Cardiac fibroblast (primary cell): ENCODE measurements around the gene GPR176.
A peak's percentile ranks its signal among the peaks of the same experiment; 100 is the strongest.

ENCODE experiments used
- DNase-seq, 2 donors: peaks; one replicate each; pipeline versions ENCODE4 v3.0.0 to v3.0.0-alpha.2; 2010; ENCODE audit warnings: low read depth in 2 of 2
- H3K4me3 ChIP-seq, 2 donors: replicated peaks in 1 of 2; 1 replicate in 1 of 2; 2 replicates in 1 of 2; pipeline ENCODE4 v1.5.1; 2011; ENCODE audit warnings: low read depth in 2 of 2, low read length in 2 of 2, mild to moderate bottlenecking in 2 of 2, moderate library complexity in 1 of 2
- TF ChIP-seq, protein P1 (sequence below): IDR thresholded peaks from one replicate; pipeline ENCODE4 v1.5.1; 2011; ENCODE audit warnings: low read depth, mild to moderate bottlenecking, low read length, inconsistent platforms

Gene GPR176

DNA sequence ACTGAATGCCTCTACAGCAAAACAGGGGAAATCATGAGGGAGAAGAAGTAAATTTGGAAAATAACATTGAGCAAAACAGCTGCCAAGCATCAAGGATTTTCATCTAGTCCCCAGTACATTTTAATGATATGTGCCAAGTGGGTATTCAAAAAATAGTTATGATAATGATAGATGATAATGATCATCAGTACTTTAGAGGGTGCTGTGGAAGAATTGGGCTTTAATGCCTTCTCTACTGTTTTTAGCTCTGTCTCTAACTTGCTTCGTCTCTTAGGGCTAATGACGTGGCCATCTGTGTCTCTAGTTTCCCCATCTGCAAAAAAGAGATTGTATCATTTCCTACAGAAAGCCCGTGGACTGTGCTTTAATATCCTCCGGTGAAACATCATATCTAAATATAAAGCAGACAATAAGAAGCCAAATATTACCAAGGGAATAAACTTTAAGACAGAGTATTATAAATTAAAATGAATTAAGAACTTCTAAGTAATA, 127.2 kb downstream of the GPR176 start:
- DNase-seq: peak in 1 of 2 donors; percentile 70

DNA sequence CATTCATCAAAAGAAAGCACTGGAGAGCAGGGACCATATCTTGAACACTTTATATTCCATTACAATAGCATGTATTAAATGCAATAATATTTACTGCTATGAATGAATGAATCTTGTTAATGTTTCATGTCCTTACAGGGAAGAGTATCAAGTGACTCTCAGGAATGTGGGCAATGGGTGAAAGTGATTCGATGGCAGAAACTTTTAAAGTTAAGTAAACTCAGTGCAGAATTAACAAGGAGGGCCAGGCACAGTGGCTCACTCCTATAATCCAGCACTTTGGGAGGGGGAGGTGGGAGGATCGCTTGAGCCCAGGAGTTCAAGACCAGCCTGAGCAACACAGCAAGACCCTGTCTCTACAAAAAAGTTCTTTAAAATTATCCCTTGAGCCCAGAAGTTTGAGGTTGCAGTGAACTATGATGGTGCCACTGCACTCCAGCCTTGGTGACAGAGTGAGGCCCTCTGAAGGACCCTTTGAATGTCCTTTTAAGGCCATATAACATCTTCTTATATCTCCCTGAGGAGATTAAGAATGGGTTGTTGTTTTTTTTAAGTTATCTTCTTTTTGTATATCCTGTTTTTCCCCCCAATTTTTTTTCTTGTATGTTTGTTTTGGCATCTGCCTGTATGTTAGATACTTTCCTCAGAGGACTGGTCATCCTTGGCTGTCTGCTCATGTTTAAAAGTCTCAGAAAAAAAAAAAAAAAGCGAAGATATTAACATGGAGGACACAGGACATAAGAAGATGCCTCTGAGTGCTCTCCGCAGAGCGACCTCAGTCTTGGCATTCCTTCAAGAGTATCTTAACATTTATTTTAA, 127.8 kb downstream of the GPR176 start:
- TF ChIP-seq, protein P1, sequence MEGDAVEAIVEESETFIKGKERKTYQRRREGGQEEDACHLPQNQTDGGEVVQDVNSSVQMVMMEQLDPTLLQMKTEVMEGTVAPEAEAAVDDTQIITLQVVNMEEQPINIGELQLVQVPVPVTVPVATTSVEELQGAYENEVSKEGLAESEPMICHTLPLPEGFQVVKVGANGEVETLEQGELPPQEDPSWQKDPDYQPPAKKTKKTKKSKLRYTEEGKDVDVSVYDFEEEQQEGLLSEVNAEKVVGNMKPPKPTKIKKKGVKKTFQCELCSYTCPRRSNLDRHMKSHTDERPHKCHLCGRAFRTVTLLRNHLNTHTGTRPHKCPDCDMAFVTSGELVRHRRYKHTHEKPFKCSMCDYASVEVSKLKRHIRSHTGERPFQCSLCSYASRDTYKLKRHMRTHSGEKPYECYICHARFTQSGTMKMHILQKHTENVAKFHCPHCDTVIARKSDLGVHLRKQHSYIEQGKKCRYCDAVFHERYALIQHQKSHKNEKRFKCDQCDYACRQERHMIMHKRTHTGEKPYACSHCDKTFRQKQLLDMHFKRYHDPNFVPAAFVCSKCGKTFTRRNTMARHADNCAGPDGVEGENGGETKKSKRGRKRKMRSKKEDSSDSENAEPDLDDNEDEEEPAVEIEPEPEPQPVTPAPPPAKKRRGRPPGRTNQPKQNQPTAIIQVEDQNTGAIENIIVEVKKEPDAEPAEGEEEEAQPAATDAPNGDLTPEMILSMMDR: no peak
- H3K4me3 ChIP-seq: no peak overlapping the region
- DNase-seq: peak in 1 of 2 donors; percentile 77

More for the DNA sequence above, 127.2 kb downstream of the GPR176 start:
- H3K4me3 ChIP-seq: no peak overlapping the region
- TF ChIP-seq, protein P1: no peak

DNA sequence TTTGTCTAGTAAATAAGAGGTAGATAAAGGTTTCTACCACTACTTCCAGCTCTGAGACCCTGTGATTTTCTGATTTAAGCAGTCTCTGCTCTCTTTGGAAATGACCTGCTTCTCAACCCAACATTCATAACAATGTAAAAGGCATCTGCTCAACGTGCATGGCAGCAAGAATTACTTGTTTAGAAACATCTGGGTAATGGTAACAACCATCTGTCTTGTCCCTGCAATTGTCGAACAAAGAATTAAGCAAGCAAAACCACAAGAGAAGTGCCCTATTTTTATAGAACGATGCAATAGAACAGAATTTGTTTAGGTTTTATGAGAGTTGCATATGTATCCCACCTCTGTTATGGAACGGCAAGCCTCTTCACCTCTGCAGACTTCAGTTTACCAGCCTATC, 130.3 kb downstream of the GPR176 start:
- no peak overlapping the region for H3K4me3 ChIP-seq
- TF ChIP-seq, protein P1: no peak
- DNase-seq: peak in 1 of 2 donors; percentile 10

DNA sequence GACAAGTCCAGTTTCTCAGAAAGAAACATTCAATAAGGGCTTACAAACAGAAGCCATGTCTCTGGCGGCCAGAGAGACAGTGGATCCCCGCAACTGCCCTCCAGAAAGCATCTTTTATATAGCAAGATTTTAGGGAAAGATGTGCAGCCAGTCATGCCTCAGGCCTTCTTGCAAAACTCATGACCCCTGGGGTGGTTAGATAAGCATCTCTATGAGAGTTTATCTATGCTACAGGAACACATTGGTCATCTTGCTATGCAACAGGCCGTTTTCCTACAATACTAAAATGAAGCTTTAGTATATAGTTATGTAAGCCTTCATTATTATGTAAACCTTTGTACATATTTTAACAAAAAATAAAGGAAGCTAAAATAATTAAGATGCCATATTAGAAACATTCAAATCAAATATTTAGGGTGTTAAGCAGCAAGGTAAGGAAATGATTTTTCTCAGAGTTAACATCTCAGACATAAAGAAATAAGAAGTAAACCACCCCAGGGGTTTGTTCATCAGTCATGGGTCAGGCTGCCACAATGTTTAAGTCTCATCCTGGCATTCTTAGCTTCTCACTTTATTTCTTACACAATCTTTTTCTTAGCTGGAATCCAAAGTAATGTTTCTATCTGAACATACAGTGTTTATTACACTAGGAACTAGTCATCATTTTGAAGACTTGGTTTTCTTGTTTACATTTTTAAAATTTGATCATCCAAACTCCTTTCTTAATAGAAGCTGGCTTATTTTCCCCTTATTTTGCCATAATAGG, 131.1 kb downstream of the GPR176 start:
- TF ChIP-seq, protein P1: no peak
- H3K4me3 ChIP-seq: no peak overlapping the region
- DNase-seq: peak in 1 of 2 donors; percentile 63

DNA sequence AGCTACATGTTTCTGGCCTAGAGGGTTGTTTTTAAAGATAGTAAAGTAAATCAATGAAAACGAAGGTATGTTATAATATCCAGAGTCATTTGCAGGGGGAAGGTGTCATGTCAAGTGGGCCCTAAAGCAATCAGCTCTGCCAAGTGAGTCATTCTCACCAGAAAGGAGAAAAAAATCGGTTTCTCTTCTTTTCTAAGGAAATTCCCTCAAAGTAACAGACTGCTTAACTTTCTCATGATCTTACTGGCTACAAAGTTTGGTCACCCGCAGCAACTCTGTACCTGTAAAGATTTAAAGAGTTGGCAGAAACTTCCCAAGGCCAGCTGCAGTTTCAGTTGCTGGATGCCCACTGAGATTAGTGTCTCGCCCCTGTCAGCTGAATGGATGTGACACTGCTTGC, 132.0 kb downstream of the GPR176 start:
- TF ChIP-seq, protein P1: no peak
- peak; percentile 44 to 54 for DNase-seq
- no peak overlapping the region for H3K4me3 ChIP-seq

DNA sequence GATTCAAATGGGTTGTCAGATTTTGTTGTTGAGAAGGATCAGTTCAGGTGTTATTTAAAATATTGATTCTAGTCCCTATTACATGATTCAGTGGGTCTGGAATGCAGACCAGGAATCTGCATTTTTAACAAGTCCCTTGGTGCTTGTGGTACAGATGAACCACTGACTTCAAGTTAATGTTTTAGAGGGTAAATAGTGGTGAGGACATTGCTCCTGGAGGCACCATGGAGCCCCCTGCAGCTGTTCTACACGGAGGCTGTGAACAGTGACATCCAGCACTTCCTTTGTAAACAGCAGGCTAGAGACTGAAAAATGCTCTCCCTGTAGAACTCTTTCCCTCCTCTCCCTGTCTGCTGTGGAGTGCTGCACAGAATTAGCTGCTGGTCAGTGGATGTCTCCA, 132.6 kb downstream of the GPR176 start:
- TF ChIP-seq, protein P1: no peak
- peak in 1 of 2 donors; percentile 51 for DNase-seq
- H3K4me3 ChIP-seq: no peak overlapping the region
